Panc1 (cell line): ENCODE measurements around the gene RAPGEF5. TPM values are rescaled to one million over a fixed set of nuclear protein-coding genes. Genes with fewer than 3 reads are reported as not detected.

Experiments used
- ATAC-seq: fragments of 200-7000 bp; cut with Tn5 transposase; 2 replicates; pipeline ENCODE4 v1.9.1; 2020; ENCODE audit warnings: mild to moderate bottlenecking, moderate library complexity
- BruUV-seq: library from RNA; stranded (reverse); fragments of 400-500 nt; replicated peaks from 2 replicates; lab custom pipeline; 2021; lab: Mats Ljungman, UMichigan
- CTCF ChIA-PET: fragments of 300-600 bp; sonication (Branson Sonifier 250); formaldehyde crosslinking; loops from one replicate; lab custom pipeline; 2022; ENCODE audit warnings: antibody characterized with exemption; lab: Charles Lee
- POLR2A ChIA-PET: fragments of 300-600 bp; sonication (Branson Sonifier 250); formaldehyde crosslinking; loops from one replicate; lab custom pipeline; 2022; ENCODE audit warnings: antibody characterized with exemption; lab: Charles Lee
- DNase-seq: peaks from one replicate; pipeline ENCODE4 v3.0.0-alpha.2; 2010; ENCODE audit warnings: low read depth, low spot score
- H3K27ac ChIP-seq: 2 replicates; pipeline ENCODE4 v1.5.1; 2011; ENCODE audit warnings: mild to moderate bottlenecking, low read length, inconsistent platforms
- H3K27me3 ChIP-seq: fragments of 200-500 bp; sonication (Bioruptor generic); 2 replicates; pipeline ENCODE4 v1.6.0; 2014; ENCODE audit warnings: low read length, inconsistent platforms; ENCODE audit not compliant: control insufficient read depth, insufficient read depth
- H3K36me3 ChIP-seq: fragments of 200-500 bp; sonication (Bioruptor generic); 2 replicates; pipeline ENCODE4 v1.5.1; 2014; ENCODE audit warnings: inconsistent platforms, mild to moderate bottlenecking, low read length, moderate library complexity; ENCODE audit not compliant: control insufficient read depth, insufficient read depth
- H3K4me1 ChIP-seq: 2 replicates; pipeline ENCODE4 v1.5.1; 2011; ENCODE audit warnings: inconsistent platforms, mild to moderate bottlenecking, low read length, moderate library complexity; ENCODE audit not compliant: control insufficient read depth, insufficient read depth
- H3K4me3 ChIP-seq, 2 experiments: 2 replicates each; pipeline ENCODE4 v1.5.1; 2011 to 2012; ENCODE audit warnings: low read depth in 2 of 2, low read length in 2 of 2, mild to moderate bottlenecking in 2 of 2, inconsistent platforms in 1 of 2, moderate library complexity in 1 of 2
- H3K9me3 ChIP-seq: fragments of 200-500 bp; sonication (Bioruptor generic); 2 replicates; pipeline ENCODE4 v1.5.1; 2014; ENCODE audit warnings: low read depth, mild to moderate bottlenecking, inconsistent platforms, low read length, moderate library complexity; ENCODE audit not compliant: control insufficient read depth, insufficient read depth
- POLR2AphosphoS5 ChIP-seq: IDR thresholded peaks from 2 replicates; pipeline ENCODE4 v1.6.1; 2012; ENCODE audit warnings: mild to moderate bottlenecking, low read depth, low read length, moderate library complexity
- SIN3A ChIP-seq: IDR thresholded peaks from 2 replicates; pipeline ENCODE4 v1.6.1; 2012; ENCODE audit warnings: low read depth, mild to moderate bottlenecking, low read length, moderate library complexity, borderline replicate concordance; ENCODE audit not compliant: insufficient read depth
- TCF7L2 ChIP-seq: IDR thresholded peaks from 2 replicates; pipeline ENCODE4 v1.6.1; 2011; ENCODE audit warnings: mild to moderate bottlenecking, low read depth, low read length, inconsistent platforms
- in situ Hi-C: cut with HindIII; loops from 2 replicates; pipeline ENCODE4 v1.10.0; 2016; ENCODE audit warnings: low sequenced_read_pairs, low pct_unique_long_range_greater_than_20kb
- intact Hi-C: fragments of 100-400 bp; cut with micrococcal nuclease; formaldehyde crosslinking; loops from one replicate; pipeline ENCODE4 v1.10.0; 2022; ENCODE audit not compliant: unreplicated experiment
- total RNA-seq: library from RNA; stranded (reverse); gene quantifications from one replicate; pipeline ENCODE4 v1.2.1, GENCODE V29; 2021; ENCODE audit not compliant: unreplicated experiment
- TF ChIP-seq, protein P1 (sequence below), 2 experiments: IDR thresholded peaks; 2 replicates each; pipeline ENCODE4 v1.6.1; 2011 to 2012; ENCODE audit warnings: low read depth in 2 of 2, control low read depth in 1 of 2, low read length in 1 of 2, mild to moderate bottlenecking in 1 of 2, moderate library complexity in 1 of 2; ENCODE audit not compliant: insufficient read depth in 1 of 2
- TF ChIP-seq, protein P2 (sequence below): fragments of 450-650 bp; IDR thresholded peaks from 2 replicates; pipeline ENCODE4 v1.5.1; 2017; ENCODE audit warnings: mild to moderate bottlenecking

The RAPGEF5 gene
- total RNA-seq, 1 experiment from 2014 or later: 1.4 TPM

DNA sequence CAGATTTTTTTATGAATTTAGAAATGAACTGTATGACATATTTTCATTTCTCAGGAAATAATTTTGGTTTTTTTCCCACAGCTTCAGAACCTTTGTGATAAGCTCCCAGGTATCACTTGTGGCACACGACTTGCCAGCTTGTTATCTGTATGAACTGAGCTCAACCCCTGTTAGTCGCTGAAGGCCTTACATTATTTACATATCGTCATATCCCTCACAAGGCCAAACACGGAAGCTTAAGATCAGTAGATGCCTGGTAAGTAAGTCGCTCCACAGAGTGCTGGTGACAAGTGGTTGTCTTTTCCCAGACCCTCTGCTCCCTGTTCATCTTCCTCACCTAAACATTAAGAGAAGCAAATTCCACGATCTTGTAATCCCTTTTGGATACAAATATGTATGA lies 55.2 kb downstream of the RAPGEF5 start:
- in situ Hi-C loops (no loop called here), intact Hi-C loops (no loop called here)
- Histone ChIP-seq H3K27ac (no peak overlapping the region), H3K9me3 (no peaks in the 10 kb centered on the region), H3K36me3 (no peaks in the 10 kb centered on the region), H3K4me1 (no peaks in the 10 kb centered on the region), H3K4me3 (no peak overlapping the region), H3K27me3 (no peaks in the 10 kb centered on the region)
- no peak for ATAC-seq
- ChIA-PET CTCF (no interaction called here), POLR2A (no interaction called here)
- no TSS peak for BruUV-seq
- TF ChIP-seq, protein P1, sequence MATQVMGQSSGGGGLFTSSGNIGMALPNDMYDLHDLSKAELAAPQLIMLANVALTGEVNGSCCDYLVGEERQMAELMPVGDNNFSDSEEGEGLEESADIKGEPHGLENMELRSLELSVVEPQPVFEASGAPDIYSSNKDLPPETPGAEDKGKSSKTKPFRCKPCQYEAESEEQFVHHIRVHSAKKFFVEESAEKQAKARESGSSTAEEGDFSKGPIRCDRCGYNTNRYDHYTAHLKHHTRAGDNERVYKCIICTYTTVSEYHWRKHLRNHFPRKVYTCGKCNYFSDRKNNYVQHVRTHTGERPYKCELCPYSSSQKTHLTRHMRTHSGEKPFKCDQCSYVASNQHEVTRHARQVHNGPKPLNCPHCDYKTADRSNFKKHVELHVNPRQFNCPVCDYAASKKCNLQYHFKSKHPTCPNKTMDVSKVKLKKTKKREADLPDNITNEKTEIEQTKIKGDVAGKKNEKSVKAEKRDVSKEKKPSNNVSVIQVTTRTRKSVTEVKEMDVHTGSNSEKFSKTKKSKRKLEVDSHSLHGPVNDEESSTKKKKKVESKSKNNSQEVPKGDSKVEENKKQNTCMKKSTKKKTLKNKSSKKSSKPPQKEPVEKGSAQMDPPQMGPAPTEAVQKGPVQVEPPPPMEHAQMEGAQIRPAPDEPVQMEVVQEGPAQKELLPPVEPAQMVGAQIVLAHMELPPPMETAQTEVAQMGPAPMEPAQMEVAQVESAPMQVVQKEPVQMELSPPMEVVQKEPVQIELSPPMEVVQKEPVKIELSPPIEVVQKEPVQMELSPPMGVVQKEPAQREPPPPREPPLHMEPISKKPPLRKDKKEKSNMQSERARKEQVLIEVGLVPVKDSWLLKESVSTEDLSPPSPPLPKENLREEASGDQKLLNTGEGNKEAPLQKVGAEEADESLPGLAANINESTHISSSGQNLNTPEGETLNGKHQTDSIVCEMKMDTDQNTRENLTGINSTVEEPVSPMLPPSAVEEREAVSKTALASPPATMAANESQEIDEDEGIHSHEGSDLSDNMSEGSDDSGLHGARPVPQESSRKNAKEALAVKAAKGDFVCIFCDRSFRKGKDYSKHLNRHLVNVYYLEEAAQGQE (IDR thresholded peaks at IDR 0.05; ENCODE audit: insufficient read depth in 1 of 2, low read depth in 2 of 2, low read length in 1 of 2): no peak
- TF ChIP-seq POLR2AphosphoS5: no peak
- TF ChIP-seq, protein P2, sequence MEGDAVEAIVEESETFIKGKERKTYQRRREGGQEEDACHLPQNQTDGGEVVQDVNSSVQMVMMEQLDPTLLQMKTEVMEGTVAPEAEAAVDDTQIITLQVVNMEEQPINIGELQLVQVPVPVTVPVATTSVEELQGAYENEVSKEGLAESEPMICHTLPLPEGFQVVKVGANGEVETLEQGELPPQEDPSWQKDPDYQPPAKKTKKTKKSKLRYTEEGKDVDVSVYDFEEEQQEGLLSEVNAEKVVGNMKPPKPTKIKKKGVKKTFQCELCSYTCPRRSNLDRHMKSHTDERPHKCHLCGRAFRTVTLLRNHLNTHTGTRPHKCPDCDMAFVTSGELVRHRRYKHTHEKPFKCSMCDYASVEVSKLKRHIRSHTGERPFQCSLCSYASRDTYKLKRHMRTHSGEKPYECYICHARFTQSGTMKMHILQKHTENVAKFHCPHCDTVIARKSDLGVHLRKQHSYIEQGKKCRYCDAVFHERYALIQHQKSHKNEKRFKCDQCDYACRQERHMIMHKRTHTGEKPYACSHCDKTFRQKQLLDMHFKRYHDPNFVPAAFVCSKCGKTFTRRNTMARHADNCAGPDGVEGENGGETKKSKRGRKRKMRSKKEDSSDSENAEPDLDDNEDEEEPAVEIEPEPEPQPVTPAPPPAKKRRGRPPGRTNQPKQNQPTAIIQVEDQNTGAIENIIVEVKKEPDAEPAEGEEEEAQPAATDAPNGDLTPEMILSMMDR: no peak
- TF ChIP-seq SIN3A: no peak
- no peak for TF ChIP-seq TCF7L2
- no peak for DNase-seq

DNA sequence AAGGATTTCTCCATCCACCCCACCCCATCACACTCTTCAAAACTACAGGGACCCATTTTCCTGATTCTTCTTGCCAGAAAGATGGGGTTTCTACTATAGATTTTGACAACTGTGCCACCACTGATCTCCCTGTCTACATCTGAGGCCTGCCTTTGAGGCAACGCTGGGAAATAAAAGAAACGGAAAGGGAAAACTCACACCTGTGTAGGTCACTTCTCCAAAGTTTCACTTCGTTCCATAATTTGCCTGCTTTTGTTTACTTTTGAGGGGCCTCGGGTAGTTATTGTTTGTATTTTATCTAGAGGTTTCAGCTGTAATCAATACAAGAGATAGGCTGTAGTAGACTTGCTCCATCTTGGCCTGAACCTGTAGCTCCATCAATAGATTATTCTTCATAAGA lies 56.1 kb downstream of the RAPGEF5 start:
- ATAC-seq (no peak), DNase-seq (no peak)
- CTCF ChIA-PET: interaction anchor here (0.7 kb wide), 1 partner anchor 191 kb away, joined by 5 read pairs; no protein-coding TSS in a partner anchor
- POLR2A ChIA-PET: no interaction called here
- H3K36me3 ChIP-seq: no peaks in the 10 kb centered on the region
- H3K4me3 ChIP-seq: no peak overlapping the region
- H3K27ac ChIP-seq: no peak overlapping the region
- no peaks in the 10 kb centered on the region for H3K27me3 ChIP-seq
- H3K9me3 ChIP-seq: no peaks in the 10 kb centered on the region
- TF ChIP-seq SIN3A (no peak), POLR2AphosphoS5 (no peak), TCF7L2 (no peak)
- TF ChIP-seq, protein P2: no peak
- TF ChIP-seq, protein P1 (IDR thresholded peaks at IDR 0.05; ENCODE audit: insufficient read depth in 1 of 2, low read depth in 2 of 2, low read length in 1 of 2): no peak
- BruUV-seq: no TSS peak
- in situ Hi-C loops (no loop called here), intact Hi-C loops (no loop called here)
- H3K4me1 ChIP-seq: no peaks in the 10 kb centered on the region
